NCI-H510A treated with DMSO at 0.1 percent for 48 hours (cell line): ENCODE data around the gene MANF.
A peak's percentile ranks its signal among the peaks of the same experiment; 100 is the strongest.
"Not testable (repeated sequence)": the region's sequence is repeated elsewhere in the genome, so short reads cannot be mapped to it uniquely, and the experiment has no call there.

Experiments
- DNase-seq: peaks from one replicate; lab custom pipeline; 2025; lab: John Stamatoyannopoulos, UW

The MANF gene

DNA sequence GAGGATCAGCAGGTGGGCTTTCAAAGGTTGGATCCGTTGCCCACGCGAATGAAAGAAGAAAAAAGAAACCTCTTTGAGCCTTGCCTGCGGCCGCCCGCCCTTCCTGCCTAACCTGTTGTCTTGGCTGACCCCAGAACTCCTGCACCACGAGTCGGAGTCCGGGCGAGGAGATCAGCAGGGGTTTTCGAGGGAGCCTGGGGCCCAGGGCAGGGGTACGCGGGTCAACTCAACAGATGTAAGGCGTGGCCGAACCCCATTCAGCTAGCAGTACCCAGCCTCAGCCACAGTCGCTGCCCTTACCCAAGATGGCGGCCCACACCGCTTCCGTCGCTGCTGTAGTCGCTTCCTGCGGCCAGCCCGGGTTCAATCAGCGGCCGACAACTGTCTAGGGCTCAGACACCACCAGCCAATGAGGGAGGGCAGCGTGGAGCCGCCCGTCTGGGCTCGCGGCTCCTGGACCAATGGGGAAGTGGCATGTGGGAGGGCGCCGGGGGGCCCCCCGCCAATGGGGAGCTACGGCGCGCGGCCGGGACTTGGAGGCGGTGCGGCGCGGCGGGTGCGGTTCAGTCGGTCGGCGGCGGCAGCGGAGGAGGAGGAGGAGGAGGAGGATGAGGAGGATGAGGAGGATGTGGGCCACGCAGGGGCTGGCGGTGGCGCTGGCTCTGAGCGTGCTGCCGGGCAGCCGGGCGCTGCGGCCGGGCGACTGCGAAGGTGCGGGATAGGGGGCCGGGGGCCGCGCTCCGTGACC is at the start of gene MANF:
MANF (plus strand) TSS at position 566 of the 748 bp plus-strand sequence; CDS start at position 618, 52 bp downstream.
- peak; percentile 85 for DNase-seq

DNA sequence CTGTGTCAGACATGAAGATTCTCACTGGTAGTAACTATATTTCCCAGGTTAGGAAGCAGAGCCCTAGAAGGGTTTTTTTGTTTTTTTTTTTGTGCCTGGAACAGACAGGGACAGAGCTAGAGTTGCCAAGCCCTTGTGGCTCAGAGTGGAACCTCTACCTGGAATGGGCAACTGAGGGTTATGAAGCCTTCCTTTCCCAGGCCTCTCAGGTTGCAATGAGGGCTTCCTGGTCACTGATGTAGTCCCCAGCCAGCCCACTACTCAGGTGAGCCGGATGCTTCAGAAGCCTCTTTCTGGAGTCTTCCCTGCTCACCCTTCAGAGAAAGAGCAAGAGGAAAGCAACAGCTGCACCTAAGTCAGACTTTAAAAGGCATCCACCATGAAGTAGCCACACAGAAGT is 48.8 kb upstream of the MANF start:
- DNase-seq = no peak

DNA sequence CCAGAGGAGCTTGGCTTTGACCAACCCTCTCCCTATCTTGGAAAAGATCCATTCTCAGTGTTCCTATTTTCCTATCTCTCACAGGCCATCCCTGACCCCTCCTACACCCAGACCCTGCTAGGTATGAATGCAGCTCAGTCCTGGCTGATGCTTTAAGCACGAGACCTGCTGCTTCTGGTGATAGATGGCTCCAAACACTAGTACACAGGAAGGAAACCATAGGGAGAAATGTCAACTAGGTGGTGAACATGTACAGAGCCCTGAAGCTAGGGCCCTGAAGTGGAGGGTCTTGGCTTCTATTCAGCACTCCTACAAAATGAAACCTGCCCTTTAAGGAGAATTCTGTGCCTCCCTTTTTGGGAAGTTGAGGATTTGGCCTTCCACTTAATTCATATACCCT is 47.4 kb upstream of the MANF start:
- no peak for DNase-seq

DNA sequence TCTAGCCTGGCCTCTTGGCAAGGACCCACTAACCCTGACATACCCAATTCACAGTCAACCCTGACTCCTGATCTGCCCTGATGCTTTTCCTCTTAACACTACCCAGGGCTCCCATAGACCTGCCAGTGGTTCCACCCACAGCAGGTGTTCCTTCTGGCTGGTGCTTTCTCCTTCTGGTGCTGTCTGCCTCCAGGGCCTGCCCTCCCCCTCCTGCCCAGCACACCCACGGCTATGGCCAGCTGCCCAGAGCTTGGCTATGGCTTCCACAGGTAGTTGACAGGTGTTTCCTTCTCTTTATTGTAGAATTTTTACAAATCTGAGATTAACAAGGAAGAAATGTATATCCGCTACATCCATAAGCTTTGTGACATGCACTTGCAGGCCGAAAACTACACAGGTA is 46.5 kb upstream of the MANF start:
- DNase-seq = no peak

DNA sequence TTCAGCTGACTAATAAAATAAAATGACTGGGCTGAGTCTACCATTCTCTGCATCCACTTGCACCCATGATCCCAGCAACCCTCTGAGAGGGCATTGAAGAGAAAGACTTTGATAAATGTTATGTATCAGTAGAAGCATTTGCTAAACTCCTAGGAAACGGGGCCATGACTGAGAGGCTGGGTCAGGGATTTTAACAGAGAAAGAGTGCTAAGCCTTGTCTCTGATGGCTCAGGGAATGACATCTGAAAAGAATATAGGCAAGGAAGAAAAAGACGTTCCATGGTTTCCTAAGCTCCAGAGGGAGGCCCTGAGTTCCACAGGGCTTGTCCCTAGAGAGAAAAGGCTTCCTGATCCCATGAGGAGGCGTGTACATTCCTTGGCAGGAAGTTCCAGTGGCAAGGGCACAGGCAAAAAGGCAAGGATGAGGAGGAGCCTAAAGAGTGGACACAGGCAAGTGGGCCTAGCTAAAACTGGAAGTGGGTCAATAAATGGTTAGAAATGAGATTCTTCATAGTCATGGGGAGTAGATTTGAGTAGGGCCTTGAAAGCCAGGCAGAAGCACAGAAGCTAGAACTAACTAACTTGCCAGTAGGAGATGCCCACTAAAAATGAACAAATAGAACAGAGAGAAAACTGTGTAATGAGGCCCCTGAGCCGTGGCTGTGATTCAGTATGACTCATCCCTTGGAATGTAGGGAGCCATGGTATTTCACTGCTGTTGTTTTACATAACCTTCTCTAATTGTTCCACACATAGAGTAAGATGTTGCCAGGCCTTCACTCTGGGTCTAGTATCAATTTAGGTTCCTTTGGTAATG is 44.9 kb upstream of the MANF start:
- DNase-seq = no peak

DNA sequence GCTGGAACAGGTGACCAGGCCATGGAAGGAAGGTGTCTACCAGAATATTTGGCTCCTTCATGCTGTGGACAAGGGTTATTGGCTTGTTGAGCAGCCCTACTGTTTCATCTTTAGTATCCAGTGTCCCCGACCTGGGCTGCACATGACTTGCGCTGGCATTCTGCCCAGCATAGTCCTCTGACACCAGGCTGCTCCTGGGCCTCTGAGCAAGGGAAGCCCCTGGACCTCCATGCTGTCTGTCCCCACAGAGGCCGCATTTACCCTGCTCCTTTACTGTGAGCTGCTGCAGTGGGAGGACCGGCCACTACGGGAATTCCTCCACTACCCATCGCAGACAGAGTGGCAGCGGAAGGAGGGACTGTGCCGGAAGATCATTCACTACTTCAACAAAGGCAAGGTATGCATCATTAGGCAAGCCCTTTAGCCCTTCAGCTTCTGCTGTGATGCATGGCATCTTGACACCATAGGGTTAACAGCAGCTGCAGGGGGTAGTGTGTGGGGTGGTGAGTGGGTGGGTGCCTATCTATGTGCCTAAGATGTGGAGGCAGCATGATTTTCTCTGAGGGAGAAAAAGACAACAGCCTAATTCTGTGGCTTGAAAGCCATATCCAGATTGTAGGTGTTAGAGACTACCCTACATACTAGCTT is 44.0 kb upstream of the MANF start:
- no peak for DNase-seq

DNA sequence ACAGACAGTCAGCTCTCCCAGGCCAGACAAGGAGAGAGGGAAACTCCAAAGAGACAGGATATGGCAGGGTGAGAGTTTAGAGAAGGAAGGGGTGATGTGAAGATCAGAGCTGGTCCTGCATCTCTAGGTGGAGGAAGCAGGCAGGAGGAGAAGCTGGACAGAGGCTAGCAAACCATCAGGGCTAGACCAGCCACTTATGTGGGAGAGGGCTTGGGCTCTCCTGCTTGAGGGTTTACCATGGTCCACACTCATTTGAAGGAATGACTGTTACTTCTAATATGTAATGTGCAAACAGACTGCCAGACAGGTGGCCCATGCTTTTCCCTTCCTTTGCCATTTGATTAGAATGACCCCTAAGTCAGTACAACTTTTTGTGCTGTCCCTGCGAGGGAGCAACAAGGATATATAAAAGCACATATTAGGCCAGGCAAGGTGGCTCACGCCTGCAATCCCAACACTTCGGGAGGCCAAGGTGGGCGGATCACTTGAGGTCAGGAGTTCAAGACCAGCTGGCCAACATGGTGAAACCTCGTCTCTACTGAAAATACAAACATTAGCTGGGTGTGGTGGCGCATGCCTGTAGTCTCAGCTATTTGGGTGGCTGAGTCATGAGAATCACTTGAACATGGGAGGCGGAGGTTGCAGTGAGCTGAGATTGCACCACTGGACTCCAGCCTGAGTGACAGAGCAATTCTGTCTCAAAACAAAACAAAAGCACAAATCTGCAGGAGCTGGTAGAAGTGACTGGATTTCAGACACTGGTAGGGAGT is 41.0 kb upstream of the MANF start:
- no peak for DNase-seq

DNA sequence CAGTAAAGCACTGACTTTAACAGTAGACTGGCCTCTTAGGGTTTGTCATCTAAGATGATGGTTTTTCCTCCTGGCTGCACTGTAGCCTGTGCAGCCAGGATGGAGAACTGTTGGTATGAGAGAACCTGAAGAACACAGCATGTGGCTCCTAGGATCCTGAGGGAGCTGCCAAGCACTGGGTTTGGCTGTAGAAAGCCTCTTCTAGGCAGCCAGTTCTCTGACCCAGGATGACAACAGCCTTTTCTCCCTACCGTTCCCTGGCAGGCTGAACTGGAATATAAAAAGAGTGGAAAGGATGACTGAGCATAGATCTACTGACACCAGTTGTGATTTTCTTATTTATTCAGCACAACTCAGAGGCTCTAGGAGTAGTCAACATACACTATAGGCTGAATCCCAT is 34.3 kb upstream of the MANF start:
- DNase-seq = no peak

DNA sequence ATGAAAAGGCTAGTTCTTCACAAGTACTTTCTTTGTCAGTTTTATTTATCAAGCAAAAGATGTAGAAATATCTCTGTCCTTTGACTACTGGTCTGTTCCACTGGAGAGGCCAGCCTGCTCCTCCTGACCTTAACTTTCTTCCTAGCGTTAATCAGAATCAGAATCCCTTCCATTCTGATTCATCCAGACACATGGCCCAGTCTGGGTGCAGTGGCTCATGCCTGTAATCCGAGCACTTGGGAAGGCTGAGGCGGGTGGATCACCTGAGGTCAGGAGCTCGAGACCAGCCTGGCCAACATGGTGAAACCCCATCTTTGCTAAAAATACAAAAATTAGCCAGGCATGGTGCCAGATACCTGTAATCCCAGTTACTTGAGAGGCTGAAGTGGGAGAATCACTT is 32.0 kb upstream of the MANF start:
- DNase-seq = no peak

DNA sequence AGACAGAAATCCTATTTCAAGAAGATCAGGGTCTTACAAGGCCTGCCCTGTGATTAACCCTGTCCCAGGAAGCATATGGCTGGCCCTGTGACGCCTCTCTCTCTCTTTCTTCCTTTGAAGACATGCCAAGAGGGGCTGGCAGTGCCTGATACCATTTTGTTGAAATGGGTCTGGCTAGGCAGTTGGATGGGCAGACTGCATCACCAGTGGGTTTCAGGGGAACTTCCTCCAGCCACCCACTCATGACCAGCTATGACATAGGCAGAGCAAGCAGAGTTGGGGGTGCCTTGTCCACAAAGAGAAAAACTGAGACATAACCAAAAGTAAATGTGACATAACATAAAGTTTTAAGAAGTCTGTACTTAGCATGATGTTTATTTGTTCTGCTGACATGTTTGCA is 31.4 kb upstream of the MANF start:
- no peak for DNase-seq

DNA sequence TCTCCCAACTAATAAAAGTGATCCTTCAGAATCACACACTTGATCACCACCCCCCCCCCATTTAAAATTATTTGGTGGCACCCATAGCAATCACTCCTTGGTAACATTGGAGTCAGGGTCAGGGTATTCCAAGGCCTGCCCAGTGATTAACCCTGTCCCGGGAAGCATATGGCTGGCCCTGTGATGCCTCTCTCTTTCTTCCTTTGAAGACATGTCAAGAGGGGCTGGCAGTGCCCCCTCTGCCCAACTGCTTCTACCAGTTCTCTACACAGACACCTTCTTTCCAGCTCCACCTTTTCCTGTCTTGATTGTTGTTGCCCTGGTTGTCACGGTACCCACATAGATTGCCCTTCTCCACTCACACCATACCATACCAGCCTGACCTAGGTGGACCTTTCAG is 30.9 kb upstream of the MANF start:
- no peak for DNase-seq

DNA sequence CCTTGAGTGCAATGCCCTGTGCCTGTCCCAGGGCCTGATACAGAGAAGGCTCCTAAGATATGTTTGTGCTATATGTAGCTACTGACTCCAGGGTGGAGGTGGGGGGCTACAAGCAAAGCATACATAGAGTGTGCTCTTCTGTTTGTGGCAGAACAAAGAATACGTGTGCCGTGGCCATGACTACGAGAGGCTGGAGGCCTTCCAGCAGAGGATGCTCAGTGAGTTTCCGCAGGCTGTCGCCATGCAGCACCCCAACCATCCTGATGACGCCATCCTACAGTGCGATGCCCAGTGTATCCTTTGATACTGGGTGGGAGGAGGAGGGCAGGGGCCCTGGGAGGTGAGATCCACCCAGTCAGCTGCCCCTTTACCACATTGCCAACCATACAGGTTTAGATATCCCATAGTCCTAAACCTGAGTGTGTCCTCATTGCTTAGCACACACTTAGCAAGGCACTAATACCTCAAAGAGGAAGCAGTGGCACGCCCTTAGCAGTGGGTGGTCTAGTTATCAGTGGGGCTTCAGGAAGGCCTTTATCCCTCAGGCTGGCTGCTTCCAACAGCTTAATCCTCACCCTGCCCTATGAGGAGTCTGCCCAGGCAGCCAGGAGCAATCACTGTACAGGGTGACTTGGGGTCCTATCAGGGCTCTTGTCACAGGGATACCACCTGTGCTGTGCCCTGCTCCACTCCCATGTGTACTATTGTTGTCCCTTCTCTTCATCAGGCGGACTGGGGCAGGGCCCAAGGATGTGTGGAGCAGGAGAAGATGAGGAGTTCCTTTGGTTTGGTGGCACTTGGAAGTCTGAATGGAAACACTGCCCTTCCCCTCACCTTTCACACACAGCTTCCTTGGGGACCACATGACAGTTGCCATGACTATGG is 30.1 kb upstream of the MANF start:
- DNase-seq = no peak

DNA sequence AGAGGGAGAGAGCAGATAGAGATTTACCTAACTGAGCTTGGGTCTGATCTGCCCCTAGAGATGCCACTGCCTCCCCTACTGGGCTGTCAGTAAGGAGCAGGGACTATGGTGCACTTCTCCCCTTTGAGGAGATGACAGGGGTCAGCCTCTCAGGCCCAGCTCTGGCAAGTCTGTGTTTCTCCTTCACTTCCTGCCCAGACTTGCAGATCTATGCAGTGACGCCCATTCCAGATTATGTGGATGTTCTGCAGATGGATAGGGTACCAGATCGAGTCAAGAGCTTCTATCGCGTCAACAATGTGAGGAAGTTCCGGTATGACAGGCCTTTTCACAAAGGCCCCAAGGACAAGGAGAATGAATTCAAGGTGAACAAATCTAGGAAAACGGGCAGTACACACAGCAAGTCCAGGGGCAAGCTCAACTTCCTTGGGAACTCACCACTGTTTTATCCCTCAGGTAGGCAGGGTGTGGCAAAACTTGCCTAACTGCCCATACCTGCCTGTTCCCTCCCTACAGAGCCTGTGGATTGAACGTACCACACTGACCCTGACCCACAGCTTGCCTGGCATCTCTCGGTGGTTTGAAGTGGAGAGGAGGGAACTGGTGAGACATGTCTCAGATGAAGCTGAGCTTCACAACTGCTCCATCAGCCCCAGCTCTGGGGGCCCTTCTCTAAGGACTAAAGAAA is 29.1 kb upstream of the MANF start:
- DNase-seq = no peak

DNA sequence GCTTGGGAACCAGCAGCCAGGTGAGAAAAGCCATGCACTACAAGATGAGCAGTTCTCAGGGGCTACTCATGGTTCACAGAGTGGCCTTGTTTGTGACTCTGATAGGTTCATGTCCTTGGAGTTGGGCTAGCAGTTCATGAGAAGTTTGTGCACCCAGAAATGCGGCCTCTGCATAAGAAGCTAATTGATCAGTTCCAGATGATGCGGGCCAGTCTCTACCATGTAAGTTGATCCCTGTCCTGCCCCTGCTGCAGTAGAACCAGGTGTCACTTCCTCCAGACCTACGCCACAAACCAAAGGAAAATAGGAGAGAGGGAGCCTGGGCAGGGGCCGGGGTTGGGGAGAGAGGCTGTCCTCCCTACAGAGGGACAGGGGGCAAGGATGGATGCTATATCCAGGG is 27.2 kb upstream of the MANF start:
- no peak for DNase-seq

DNA sequence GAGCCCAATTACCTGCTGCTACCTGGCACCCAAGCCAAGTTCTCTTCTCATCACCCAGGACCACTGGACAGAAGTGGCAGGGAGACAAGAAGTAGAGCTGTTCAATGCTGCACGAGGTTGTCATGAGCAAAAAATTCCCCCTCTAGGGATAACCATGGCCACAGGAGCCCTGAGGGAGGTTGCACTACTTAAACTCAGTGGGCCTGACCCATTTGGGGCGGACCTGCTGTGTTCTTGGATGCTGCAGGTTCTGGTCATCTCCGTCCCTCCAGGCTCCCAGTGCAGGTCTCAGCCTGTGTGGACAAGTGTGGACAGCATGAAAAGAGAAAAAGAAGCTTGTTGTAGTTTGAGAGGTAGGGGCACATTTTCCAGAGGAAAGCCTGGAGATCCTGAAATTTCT is 26.1 kb upstream of the MANF start:
- DNase-seq = no peak

DNA sequence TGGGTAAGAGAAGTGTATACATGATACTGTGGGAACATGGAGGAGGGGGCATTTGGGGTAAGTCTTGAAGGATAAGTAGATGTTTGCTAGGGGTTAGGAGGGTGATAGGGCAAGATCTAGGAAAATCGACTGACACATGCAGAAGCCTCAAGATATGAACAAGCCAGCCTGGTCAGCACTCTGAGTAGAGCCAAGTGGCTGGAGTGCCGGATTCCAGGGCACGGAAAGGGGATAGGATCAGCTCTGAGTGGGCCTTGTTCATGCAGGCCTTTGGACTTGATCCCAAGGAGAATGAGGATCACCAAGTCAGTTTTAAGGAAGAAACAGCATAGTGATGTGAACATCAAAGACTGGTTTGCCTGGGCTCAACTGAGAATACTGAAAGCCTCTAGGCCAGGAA is 24.3 kb upstream of the MANF start:
- DNase-seq = no peak

DNA sequence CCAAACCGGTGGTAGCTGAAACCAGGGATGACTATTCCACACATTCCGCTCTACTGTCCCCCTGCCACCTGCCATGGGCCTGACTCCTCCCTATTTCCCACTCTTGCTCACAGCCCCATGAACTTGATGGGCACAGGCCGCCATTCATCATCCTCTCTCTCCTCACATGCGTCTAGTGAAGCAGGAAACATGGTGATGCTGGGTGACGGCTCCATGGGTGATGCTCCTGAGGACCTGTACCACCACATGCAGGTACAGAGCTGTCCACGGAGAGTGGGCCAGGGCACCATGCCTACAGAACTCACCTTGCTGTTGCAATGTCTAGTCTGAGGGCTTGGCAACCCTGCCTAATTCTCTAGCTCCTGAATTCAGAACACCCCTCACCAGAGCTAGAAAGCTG is 23.3 kb upstream of the MANF start:
- no peak for DNase-seq

DNA sequence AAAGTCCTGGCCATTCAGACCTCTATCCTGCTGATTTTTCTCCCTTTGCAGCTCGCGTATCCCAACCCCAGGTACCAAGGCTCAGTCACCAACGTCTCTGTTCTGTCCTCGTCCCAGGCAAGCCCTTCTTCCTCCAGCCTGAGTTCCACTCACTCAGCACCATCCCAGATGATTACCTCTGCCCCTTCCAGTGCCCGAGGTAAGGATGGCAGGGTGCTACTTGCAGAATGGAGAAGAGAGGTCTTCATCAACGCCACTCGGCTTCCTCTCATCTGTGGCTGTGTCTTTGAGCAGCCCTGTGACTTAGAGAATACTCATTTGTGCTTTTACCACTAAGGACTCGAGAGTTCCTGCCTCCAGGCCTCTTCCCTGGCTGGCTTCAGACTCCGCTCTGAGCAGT is 22.6 kb upstream of the MANF start:
- DNase-seq = no peak

DNA sequence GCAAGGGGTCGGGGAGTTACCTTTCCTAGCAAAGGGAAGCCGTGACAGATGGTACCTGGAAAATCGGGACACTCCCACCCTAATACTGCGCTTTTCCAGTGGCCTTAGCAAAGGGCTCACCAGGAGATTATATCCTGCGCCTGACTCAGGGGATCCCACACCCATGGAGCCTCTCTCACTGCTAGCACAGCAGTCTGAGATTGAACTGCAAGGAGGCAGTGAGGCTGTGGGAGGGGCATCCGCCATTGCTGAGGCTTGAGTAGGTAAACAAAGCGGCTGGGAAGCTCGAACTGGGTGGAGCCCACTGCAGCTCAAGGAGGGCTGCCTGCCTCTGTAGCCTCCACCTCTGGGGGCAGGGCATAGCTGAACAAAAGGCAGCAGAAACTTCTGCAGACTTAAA is 16.8 kb upstream of the MANF start:
- not testable (repeated sequence) for DNase-seq

DNA sequence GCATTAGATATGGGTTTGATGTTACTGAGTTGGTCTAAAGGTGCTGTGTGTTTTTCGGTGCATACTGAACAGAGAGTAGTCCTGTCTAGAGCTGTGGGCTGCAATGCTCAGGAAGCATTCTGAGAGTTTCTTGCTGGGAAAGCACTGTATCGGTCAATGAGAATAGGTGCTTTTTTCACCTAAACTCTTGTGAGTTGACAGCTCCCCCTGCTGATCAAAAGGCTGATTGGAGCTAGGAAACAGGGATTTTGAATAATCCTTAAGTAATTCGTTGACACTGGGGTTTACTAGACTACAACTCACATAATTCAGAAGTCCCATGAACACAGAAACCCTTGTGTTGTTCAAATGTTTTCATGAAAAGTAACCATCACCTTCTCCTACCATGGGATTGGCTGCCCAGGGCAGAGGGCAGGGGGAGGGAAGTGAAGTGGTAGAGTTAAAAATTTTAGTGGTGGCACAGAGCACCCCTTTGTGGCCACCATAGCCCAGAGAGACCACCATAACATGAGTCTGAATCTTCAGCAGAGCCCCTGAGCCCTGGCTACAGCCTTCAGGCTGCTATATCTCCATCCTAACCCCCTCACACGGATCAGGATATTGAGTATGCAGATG is 13.0 kb upstream of the MANF start:
- DNase-seq = peak; percentile 13
